ENCODE data around the gene MIX23. TPM values are rescaled to one million over a fixed set of nuclear protein-coding genes. Genes with fewer than 3 reads are reported as not detected.

Gene MIX23
- 10 to 100 TPM in 3 of 4 donors, 1 to 10 TPM in 1; 6.4 to 21.6 (median 12.7) TPM for total RNA-seq

DNA sequence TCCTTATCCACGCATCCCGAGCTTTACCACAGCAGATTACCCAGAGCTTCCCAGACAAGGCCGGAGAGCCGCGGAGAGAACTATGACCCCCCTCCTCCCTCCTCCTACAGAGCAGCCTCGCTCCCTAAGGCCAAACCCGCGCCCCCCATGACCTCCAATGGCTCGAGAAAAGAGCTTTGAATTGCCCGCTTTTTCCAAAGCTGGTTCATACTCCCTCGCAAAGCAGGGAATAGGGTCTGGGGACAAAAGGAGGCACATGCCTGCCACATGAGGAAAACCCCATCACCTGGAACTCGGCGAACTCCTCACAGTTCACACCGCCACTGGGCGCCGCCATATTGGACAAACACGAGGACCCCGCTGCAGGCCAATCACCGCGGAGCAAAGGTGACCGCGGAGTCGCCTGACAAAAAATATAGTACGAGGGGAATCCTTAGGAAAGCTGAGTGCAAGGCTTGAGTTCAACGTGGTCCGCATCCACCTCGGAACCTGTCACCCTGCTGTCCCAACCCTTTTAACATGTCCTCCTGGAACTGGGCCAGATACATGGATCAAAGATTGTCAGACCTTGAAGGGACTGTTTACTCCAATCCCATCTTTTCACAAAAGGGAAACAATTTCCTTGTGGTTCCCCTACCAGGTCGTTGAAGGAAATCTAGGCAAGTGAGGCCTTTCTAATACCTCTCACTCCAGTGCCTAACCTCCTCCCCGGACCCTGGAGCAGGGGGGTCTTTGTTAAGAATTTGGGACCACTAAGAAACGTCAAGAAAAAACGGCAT is at the start of gene MIX23:
TSS of gene MIX23 (minus strand) at position 344 of the 779 bp plus-strand sequence. CDS start at position 337, 7 bp downstream.
- H3K36me3 ChIP-seq: peaks cover 0 to 14% (median 4%) of the 10 kb centered on the region in 4 donors
- intact Hi-C loops (cut with DNase I): no loop called here
- under 1% methylated on average over 31 of the region's 31 CpGs for WGBS
- H3K27me3 ChIP-seq: no peaks in the 10 kb centered on the region
- no peaks in the 10 kb centered on the region for H3K9me3 ChIP-seq
- peak; percentile 96 for DNase-seq (ENCODE audit: extremely low spot score)
- peaks cover 18 to 33% (median 29%) of the 10 kb centered on the region in 4 donors for H3K4me1 ChIP-seq
- H3K27ac ChIP-seq (replicated peaks in 1 of 4): peak within 1 kb of the TSS; percentile 89 to 94 (median 92)
- TF ChIP-seq POLR2A (IDR thresholded peaks at IDR 0.05; ENCODE audit: low read depth): no peak
- peak; percentile 72 to 86 for TF ChIP-seq POLR2AphosphoS5 (IDR thresholded peaks at IDR 0.05)
- TF ChIP-seq, protein P1, sequence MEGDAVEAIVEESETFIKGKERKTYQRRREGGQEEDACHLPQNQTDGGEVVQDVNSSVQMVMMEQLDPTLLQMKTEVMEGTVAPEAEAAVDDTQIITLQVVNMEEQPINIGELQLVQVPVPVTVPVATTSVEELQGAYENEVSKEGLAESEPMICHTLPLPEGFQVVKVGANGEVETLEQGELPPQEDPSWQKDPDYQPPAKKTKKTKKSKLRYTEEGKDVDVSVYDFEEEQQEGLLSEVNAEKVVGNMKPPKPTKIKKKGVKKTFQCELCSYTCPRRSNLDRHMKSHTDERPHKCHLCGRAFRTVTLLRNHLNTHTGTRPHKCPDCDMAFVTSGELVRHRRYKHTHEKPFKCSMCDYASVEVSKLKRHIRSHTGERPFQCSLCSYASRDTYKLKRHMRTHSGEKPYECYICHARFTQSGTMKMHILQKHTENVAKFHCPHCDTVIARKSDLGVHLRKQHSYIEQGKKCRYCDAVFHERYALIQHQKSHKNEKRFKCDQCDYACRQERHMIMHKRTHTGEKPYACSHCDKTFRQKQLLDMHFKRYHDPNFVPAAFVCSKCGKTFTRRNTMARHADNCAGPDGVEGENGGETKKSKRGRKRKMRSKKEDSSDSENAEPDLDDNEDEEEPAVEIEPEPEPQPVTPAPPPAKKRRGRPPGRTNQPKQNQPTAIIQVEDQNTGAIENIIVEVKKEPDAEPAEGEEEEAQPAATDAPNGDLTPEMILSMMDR (IDR thresholded peaks at IDR 0.05): no peak
- peak; percentile 19 for TF ChIP-seq EP300 (IDR thresholded peaks at IDR 0.05)
- H3K4me3 ChIP-seq: peak within 1 kb of the TSS; percentile 68 to 85 (median 74)

DNA sequence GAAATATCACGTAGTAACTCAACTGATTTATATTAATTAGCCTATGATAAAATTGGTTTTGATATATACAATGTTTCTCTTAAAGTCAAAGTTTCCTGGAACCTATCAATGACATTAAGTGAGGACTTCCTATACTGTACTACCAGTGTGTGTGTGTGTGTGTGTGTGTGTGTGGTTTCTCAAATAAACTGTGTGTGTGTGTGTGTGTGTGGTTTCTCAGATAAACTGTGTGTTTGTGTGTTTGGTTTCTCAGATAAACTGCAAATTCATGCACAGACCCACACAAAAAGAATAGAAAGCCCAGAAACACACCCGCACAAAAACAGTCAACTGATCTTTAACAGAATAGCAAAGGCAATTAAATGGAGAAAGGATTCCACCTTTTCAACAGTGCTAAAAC is 47.3 kb upstream of the MIX23 start:
- 95% methylated on average over 2 of the region's 2 CpGs for WGBS
- intact Hi-C loops (cut with DNase I): no loop called here

DNA sequence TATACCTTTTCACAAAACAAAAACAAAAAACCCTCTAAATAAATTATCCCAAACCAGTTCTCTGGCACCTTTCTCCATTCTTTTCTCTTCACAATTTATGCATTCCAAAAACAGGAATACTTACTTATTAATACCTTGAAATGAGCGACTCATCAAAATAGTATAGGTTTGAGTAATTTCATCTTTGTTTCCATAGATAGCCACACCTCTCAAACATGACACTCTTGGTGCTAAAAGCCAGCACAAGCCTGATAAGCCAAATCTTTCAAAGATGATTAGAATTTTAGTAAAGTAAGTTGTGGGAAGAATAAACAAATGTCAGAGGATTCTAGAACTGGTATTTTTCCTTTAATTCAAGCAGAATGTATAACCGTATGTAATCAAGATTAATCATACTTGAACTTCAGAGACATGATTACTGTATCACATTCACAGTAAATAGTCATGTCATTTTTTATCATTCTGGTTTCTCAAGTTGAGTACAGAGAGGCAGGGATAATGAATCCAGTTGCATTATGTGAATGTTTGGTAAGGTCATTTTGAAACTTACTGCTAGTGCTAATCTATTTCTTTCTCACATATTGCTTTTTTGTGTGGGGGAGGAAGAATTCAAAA is 44.9 kb upstream of the MIX23 start:
- Histone ChIP-seq H3K36me3 (peaks cover 33 to 78% (median 62%) of the 10 kb centered on the region in 4 donors), H3K27ac (replicated peaks in 1 of 4) (no peak overlapping the region), H3K9me3 (no peaks in the 10 kb centered on the region), H3K27me3 (no peaks in the 10 kb centered on the region), H3K4me3 (no peak overlapping the region), H3K4me1 (peaks cover 0 to 7% (median 0%) of the 10 kb centered on the region in 4 donors)
- DNase-seq (ENCODE audit: extremely low spot score): no peak
- WGBS: 82% methylated on average over 2 of the region's 2 CpGs
- TF ChIP-seq, protein P1 (IDR thresholded peaks at IDR 0.05): no peak
- no peak for TF ChIP-seq EP300 (IDR thresholded peaks at IDR 0.05)
- no peak for TF ChIP-seq POLR2A (IDR thresholded peaks at IDR 0.05; ENCODE audit: low read depth)
- TF ChIP-seq POLR2AphosphoS5 (IDR thresholded peaks at IDR 0.05): no peak
- intact Hi-C loops (cut with DNase I): no loop called here

More for the DNA sequence above, 47.3 kb upstream of the MIX23 start:
- Histone ChIP-seq H3K27ac (replicated peaks in 1 of 4) (no peak overlapping the region), H3K36me3 (peaks cover 33 to 87% (median 69%) of the 10 kb centered on the region in 4 donors), H3K27me3 (no peaks in the 10 kb centered on the region), H3K9me3 (no peaks in the 10 kb centered on the region), H3K4me3 (no peak overlapping the region), H3K4me1 (peaks cover 0 to 7% (median 0%) of the 10 kb centered on the region in 4 donors)
- no peak for DNase-seq (ENCODE audit: extremely low spot score)
- TF ChIP-seq POLR2AphosphoS5 (IDR thresholded peaks at IDR 0.05) (no peak), EP300 (IDR thresholded peaks at IDR 0.05) (no peak), POLR2A (IDR thresholded peaks at IDR 0.05; ENCODE audit: low read depth) (no peak)
- TF ChIP-seq, protein P1 (IDR thresholded peaks at IDR 0.05): no peak

DNA sequence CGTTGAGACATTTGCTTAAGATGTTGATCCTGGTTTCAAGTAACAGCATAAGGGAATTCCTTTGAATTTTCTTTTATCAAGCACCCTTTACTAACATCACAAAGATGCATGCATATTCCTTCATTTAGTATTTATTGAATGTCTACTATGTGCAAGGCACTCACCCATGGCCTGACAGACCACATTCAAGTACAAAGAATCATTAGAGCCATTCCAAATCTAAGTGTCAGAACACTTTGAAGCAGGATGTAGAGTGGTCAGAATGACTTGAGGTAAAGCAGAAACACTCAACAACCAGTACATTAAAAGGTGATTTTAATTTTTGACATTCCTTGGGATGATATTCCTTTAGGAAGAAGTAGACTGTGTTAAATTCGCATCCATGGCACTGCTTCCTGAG is 38.8 kb upstream of the MIX23 start:
- TF ChIP-seq EP300 (IDR thresholded peaks at IDR 0.05): no peak
- TF ChIP-seq, protein P1 (IDR thresholded peaks at IDR 0.05): no peak
- no peak for TF ChIP-seq POLR2A (IDR thresholded peaks at IDR 0.05; ENCODE audit: low read depth)
- no peak for TF ChIP-seq POLR2AphosphoS5 (IDR thresholded peaks at IDR 0.05)
- intact Hi-C loops (cut with DNase I): no loop called here
- WGBS: 92% methylated on average over 2 of the region's 2 CpGs
- Histone ChIP-seq H3K27me3 (no peaks in the 10 kb centered on the region), H3K36me3 (peaks cover 25 to 39% (median 30%) of the 10 kb centered on the region in 4 donors), H3K4me3 (no peak overlapping the region), H3K9me3 (no peaks in the 10 kb centered on the region), H3K27ac (replicated peaks in 1 of 4) (no peak overlapping the region), H3K4me1 (peaks cover 6 to 9% (median 6%) of the 10 kb centered on the region in 4 donors)
- no peak for DNase-seq (ENCODE audit: extremely low spot score)

Measured in esophagus muscularis mucosa (tissue), 4 donors.